OCI-LY1 (cell line): ENCODE measurements around the gene HLA-F.

Source experiments
- EZH2 ChIP-seq: fragments of 200-600 bp; sonication (generic), shearing (Covaris generic); IDR thresholded peaks from 2 replicates; pipeline ENCODE4 v1.8.0; 2017; ENCODE audit warnings: borderline replicate concordance, mixed run types, mild to moderate bottlenecking, antibody characterized with exemption, low read length, moderate library complexity, mixed read lengths
- TF ChIP-seq, protein P1 (sequence below): fragments of 200-600 bp; sonication (generic), shearing (Covaris generic); IDR thresholded peaks from 2 replicates; pipeline ENCODE4 v1.5.1; 2017; ENCODE audit warnings: mild to moderate bottlenecking, antibody characterized with exemption, low read length, moderate library complexity, mixed read lengths

DNA sequence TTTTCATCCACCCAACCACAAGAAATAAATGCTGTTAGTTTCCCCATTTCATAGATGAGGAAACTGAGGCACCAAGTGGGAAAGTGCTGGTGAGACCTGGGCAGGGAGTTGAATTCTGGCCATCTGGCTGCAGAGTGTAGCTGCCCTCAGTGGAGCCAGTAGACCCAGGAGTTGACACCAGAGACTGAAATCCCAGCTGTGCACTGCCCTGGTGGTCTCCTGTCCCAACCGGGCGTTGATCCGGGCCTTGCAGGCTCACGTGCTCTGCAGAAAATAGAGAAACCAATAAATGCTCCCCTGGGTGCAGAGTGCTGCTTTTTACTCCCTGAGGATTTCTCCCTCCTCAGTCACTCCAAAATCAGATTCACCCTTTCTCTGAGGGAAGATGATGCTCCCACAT, 18.4 kb downstream of the HLA-F start:
- TF ChIP-seq, protein P1, sequence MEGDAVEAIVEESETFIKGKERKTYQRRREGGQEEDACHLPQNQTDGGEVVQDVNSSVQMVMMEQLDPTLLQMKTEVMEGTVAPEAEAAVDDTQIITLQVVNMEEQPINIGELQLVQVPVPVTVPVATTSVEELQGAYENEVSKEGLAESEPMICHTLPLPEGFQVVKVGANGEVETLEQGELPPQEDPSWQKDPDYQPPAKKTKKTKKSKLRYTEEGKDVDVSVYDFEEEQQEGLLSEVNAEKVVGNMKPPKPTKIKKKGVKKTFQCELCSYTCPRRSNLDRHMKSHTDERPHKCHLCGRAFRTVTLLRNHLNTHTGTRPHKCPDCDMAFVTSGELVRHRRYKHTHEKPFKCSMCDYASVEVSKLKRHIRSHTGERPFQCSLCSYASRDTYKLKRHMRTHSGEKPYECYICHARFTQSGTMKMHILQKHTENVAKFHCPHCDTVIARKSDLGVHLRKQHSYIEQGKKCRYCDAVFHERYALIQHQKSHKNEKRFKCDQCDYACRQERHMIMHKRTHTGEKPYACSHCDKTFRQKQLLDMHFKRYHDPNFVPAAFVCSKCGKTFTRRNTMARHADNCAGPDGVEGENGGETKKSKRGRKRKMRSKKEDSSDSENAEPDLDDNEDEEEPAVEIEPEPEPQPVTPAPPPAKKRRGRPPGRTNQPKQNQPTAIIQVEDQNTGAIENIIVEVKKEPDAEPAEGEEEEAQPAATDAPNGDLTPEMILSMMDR = no peak
- no peak for TF ChIP-seq EZH2
